ENCODE results near the gene MRC1.

MRC1 gene

GRCh38 chr10:17841050-17841449 is 31.9 kb downstream of the MRC1 start:
- CTCF ChIA-PET = no interaction called here
- Histone ChIP-seq H3K4me3 (ENCODE audit: low read depth, low read length) (no peak overlapping the region), H3K4me1 (ENCODE audit: control insufficient read depth, insufficient read depth, low read length) (no peaks in the 10 kb centered on the region), H3K36me3 (ENCODE audit: control insufficient read depth in 2 of 2, insufficient read depth in 1 of 2, low read length in 2 of 2) (no peaks in the 10 kb centered on the region), H3K27ac (ENCODE audit: extremely low read depth, low read depth, low read length) (no peak overlapping the region), H3K9me3 (ENCODE audit: control insufficient read depth, insufficient read depth, low read depth, low read length) (no peaks in the 10 kb centered on the region)
- POLR2A ChIA-PET = no interaction called here
- TF ChIP-seq ZNF704 (tag by site-specific recombination; IDR thresholded peaks at IDR 0.05) (no peak), ZBTB26 (tag by site-specific recombination; optimal IDR thresholded peaks at IDR 0.05) (no peak), ZNF169 (tag by site-specific recombination; IDR thresholded peaks at IDR 0.05) (no peak), WT1 (tag by site-specific recombination; IDR thresholded peaks at IDR 0.05) (no peak), IKZF3 (tag by site-specific recombination; IDR thresholded peaks at IDR 0.05) (no peak), MYNN (tag by site-specific recombination; IDR thresholded peaks at IDR 0.05; ENCODE audit: borderline replicate concordance) (no peak), ZNF792 (tag by site-specific recombination; IDR thresholded peaks at IDR 0.05) (no peak), ZNF10 (tag by site-specific recombination; IDR thresholded peaks at IDR 0.05) (no peak), KLF16 (tag by site-specific recombination; IDR thresholded peaks at IDR 0.05) (no peak)

GRCh38 chr10:17842641-17843040 is 33.5 kb downstream of the MRC1 start:
- Histone ChIP-seq H3K4me1 (ENCODE audit: control insufficient read depth, insufficient read depth, low read length) (no peaks in the 10 kb centered on the region), H3K9me3 (ENCODE audit: control insufficient read depth, insufficient read depth, low read depth, low read length) (no peaks in the 10 kb centered on the region), H3K27ac (ENCODE audit: extremely low read depth, low read depth, low read length) (no peak overlapping the region), H3K36me3 (ENCODE audit: control insufficient read depth in 2 of 2, insufficient read depth in 1 of 2, low read length in 2 of 2) (no peaks in the 10 kb centered on the region), H3K4me3 (ENCODE audit: low read depth, low read length) (no peak overlapping the region)
- CTCF ChIA-PET = no interaction called here
- POLR2A ChIA-PET = no interaction called here
- TF ChIP-seq ZBTB20 (tag by site-specific recombination; IDR thresholded peaks at IDR 0.05) (no peak), SCRT2 (tag by site-specific recombination; IDR thresholded peaks at IDR 0.05) (no peak), REPIN1 (tag by site-specific recombination; IDR thresholded peaks at IDR 0.05; ENCODE audit: low read depth) (no peak), ZNF335 (tag by site-specific recombination; conservative IDR thresholded peaks at IDR 0.05) (no peak), ZNF16 (tag by site-specific recombination; IDR thresholded peaks at IDR 0.05; ENCODE audit: low read depth) (no peak), GLI4 (tag by site-specific recombination; IDR thresholded peaks at IDR 0.05) (no peak), ZNF426 (tag by site-specific recombination; IDR thresholded peaks at IDR 0.05) (no peak), ZNF449 (tag by site-specific recombination; IDR thresholded peaks at IDR 0.05) (no peak), ZNF837 (tag by site-specific recombination; IDR thresholded peaks at IDR 0.05) (no peak), ZXDB (tag by site-specific recombination; IDR thresholded peaks at IDR 0.05) (no peak), ZNF514 (tag by site-specific recombination; IDR thresholded peaks at IDR 0.05) (no peak), ZNF26 (tag by site-specific recombination; IDR thresholded peaks at IDR 0.05) (no peak), ZNF366 (tag by site-specific recombination; conservative IDR thresholded peaks at IDR 0.05) (no peak), ZNF2 (tag by site-specific recombination; IDR thresholded peaks at IDR 0.05) (no peak), ZNF221 (tag by site-specific recombination; IDR thresholded peaks at IDR 0.05; ENCODE audit: borderline replicate concordance) (no peak), KLF8 (tag by site-specific recombination; IDR thresholded peaks at IDR 0.05) (no peak), MZF1 (tag by site-specific recombination; IDR thresholded peaks at IDR 0.05; ENCODE audit: borderline replicate concordance) (no peak), ZNF292 (tag by site-specific recombination; IDR thresholded peaks at IDR 0.05; ENCODE audit: borderline replicate concordance, low read depth) (no peak), ZNF549 (tag by site-specific recombination; IDR thresholded peaks at IDR 0.05) (no peak)

Measured in HEK293 (cell line).